NCI-H128 (cell line): ENCODE data around the gene OR2A5.
"Not testable (repeated sequence)": the region's sequence is repeated elsewhere in the genome, so short reads cannot be mapped to it uniquely, and the experiment has no call there.

Experiments
- DNase-seq: peaks from one replicate; lab custom pipeline; 2025; ENCODE audit not compliant: unreplicated experiment; lab: John Stamatoyannopoulos, UW

The OR2A5 gene

DNA sequence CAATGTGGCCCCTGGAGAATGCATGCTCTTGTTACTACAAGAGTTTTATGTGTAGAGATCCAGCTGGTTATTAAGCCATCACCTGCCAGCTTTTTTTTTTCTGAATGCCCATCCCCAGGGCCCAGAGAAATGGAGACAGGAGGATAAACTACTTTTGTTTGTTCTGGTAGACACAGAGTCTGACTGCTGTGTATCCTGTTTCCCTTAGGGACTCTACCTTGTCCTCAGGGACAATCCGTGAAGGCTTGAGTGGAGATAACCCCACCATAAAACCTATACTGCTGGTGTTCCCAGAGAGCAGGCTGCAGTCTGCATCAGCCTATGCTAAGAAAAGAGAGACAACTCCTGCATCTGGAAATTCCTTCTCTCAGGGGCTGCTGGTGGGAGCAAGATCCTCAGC, at the start of gene OR2A5:
Gene OR2A5, plus strand, starts transcription at position 301 of the 400 bp plus-strand sequence. CDS start 1,454 bp downstream, outside the sequence.
- no peak for DNase-seq

DNA sequence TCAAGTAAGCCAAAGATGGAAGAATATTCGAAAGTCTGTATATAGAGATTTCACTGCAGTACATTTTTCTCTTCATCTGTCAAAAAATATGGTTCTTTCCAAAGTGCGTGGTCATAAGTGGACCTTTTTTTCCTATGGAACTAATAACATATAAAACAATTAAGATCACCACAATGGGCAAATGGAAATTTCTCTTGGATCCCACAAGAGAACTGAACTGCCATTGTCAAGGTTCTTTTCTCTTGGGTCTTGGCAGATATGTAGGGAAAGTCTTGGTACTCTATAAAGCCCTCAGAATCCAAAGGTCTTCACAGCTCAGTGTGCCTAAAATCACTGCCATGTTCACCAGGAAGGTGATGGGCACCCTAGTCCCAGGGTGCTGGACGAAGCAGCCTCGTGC, 48.7 kb upstream of the OR2A5 start, which contains the start of gene OR6B1:
Gene OR6B1, plus strand, starts transcription at position 301 of the 400 bp plus-strand sequence. CDS start 3,677 bp downstream, outside the sequence.
- DNase-seq = no peak

DNA sequence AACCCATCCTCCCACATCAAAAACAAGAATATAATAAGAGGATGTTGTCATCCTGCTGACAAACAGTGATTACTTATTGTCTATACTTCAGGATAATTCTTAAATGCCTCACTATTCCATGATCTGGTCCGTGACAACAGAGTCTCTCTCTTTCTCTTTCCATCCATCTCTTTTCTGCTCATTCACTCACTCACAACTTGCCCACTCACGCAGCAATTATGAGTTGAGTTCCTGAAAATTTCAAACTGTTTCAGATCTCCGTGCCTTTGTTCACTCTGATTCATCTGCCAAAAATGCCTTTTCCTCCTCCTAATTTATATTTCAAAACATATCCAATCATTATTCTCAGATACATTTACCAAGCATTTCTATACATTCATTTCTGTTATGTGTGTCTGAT, 47.2 kb upstream of the OR2A5 start:
- DNase-seq = no peak

- DNase-seq = no peak
These were observed 44.0 kb upstream of the OR2A5 start for GRCh38 chr7:144004703-144005102.

- DNase-seq = no peak
These were observed 42.6 kb upstream of the OR2A5 start for GRCh38 chr7:144006029-144006691.

DNA sequence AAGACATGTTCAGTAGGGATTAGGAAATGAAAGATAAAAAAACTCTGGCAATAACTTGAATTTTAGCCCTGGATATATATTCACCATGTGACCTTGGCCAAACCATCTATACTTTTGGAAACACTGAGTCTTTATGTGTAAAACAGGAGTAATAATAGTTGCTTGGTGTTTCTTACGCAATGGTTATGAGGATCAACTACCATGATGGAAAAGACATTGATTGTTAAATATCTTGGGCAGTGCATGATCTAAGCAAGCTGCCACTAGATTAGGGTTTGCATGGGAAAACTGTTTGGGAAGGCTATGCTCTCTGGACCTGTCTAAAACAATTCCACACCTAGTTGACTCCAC, 42.1 kb upstream of the OR2A5 start:
- DNase-seq = no peak

DNA sequence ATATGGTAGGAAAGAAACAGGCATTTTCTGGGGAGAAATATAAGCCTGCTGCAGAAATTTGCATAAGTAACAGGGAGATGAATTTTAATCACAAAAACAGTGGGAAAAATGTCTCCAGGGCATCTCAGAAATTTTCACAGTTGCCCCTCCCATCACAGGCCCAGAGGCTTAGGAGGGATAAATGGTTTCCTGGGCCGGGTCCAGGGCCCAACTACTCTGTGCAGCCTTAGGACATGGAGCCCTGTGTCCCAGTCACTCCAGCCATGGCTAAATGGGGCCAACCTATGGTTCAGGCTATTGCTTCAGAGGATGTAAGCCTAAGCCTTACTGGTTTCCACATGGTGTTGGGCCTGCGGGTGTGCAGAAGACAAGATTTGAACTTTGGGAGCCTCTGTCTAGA, 39.4 kb upstream of the OR2A5 start:
- no peak for DNase-seq

DNA sequence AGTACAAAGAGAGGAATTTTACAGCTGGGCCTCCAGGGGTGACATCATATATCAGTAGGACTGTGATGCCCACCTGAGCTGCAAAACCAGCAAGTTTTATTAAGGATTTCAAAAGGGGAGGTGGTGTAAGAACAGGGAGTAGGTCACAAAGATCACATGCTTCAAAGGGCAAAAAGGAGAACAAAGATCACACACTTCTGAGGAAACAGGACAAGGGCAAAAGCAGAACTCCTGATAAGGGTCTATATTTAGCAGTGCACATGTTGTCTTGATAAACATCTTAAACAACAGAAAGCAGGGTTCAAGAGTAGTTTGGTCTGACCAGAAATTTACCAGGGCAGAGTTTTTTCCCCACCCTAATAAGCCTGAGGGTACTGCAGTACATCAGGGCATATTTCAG, 38.7 kb upstream of the OR2A5 start:
- DNase-seq = not testable (repeated sequence)

GRCh38 chr7:144010821-144011220, 37.9 kb upstream of the OR2A5 start:
- not testable (repeated sequence) for DNase-seq

DNA sequence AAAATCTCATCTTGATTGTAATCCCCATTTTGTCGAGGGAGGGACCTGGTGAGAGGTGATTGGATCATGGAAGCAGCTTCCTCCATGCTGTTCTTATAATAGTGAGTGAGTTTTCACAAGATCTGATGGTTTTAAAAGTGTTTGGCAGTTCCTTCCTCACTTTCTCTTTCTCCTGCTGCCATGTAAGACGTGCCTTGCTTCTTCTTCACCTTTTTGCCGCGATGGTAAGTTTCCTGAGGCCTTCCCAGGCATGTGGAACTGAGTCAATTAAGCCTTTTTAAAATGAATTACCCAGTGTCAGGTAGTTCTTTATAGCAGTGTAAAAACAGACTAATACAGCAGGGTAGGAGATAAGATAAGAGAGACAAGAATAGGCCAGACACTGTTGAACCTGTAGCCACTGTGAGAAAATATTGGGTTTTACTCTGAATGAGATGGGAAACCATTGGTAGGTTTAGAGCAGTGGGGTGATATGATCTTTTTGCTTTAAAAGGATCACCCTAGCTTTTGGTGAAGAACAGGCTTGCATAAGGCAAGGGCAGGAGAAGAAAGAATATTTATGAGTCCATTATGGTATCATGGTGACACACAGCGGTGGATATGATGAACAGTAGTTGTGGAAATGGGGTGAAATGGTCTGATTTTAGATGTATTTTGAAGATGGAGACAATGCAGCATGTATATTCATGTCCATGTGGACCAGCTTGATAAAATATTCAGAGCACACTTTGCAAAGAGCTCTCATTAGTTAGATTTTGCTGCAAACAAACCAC, 37.1 kb upstream of the OR2A5 start:
- no peak for DNase-seq

DNA sequence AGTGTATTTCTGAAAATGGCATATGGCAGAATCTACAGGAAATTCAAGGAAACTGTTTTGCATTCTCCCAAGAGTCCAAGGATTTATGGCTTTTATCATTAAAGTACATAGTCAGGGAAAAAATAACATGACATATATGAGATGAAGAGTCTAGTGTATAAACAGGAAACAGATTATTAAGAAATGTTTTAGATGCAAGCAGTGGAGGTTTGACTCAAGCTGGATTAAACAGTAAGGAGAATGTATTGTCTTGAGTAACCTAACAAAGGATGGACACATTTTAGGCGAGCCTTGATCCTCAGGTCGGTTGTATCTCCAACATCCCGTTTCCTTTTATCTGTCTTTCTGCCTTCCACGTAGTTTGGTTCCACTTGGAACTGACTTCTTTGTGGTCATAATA, 30.7 kb upstream of the OR2A5 start:
- DNase-seq = no peak

DNA sequence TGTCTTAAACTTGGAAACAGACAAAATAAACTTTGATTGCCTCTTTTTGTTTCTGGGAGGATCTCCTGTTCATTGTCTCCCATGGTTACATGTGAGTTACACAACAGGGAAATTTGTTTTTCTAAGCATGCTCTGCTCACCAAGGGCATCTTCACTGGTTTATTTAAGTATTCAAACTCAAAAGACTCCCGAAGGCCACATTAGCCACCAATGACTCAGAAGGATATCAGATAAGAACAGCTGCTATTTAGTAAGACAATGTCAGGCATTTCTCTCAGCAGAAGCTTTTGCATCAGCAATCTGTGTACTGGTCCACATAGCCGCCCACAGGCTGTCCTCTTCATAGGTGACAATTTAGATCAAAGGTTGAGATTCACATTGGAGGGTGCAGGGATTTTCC, 29.3 kb upstream of the OR2A5 start:
- no peak for DNase-seq

GRCh38 chr7:144020340-144020739, 28.4 kb upstream of the OR2A5 start:
- no peak for DNase-seq

DNA sequence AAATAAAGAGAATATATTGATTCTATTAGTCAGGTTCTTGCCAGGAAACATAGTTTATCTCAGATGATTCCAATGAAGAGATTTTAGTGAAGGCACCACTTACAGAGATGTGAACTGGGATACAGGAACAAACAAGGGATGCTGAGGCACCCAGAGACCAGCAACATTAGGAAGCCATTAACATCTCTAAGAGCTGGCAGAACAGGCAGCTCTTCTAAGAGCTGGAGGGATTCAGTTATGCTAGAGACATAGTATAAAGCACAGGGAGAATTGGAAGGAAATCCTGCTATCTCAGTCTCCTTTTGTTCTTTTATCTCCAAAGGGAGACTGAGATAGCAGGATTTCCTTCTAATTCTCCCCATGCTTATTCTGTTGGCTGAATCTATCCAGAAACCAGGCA, 26.6 kb upstream of the OR2A5 start:
- no peak for DNase-seq

GRCh38 chr7:144023171-144023827, 25.4 kb upstream of the OR2A5 start:
- no peak for DNase-seq

- no peak for DNase-seq
These were observed 24.5 kb upstream of the OR2A5 start for GRCh38 chr7:144024213-144024612.

DNA sequence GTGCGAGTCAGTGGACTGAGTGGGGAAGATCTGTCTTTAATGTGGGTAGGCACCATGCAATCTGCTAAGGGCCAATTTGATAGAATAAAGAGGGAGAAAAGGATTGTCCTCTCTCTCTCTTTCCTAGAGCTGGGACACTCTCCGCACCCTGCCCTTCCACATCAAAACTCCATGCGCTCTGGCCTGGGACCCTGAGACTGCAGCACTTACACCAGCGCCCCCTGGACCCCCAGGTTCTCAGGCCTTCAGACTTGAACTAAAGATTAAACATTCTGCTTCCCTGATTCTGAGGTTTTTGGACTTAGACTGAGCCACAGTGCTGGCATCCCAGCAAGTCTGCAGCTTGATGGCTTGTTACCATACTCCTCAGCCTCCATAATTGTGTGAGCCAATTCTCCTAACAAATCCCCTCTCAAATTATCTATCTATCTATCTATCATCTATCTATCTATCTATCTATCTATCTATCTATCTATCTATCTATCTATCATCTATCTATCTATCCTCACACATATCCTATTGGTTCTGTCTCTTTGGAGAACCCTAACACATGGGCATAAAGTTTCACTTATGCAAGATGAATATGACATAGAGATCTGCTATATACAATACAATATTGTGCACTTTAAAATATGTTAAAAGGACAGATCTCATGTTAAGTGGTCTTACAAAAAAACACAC, 22.4 kb upstream of the OR2A5 start:
- no peak for DNase-seq

- DNase-seq = no peak
These were observed 21.7 kb upstream of the OR2A5 start for GRCh38 chr7:144027070-144027469.

DNA sequence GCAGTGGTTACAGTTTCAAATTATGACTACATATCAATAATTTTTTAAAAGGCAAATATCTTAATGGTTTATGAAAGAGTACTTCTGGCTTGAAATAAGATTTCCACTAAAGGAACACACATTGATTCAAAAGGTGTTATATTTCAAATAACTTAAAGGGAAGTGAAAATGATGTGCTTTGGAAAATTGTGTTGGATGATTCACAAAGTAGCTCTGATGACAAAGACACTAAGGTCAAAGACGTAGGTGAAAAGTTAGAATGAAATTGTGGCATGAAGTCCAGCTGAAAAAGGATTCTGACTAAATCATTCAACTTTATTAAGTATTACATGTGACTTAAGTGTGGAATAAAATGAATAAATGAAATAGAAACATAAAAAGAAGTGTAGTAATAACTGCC, 20.8 kb upstream of the OR2A5 start:
- DNase-seq = no peak

- no peak for DNase-seq
These were observed 20.2 kb upstream of the OR2A5 start for GRCh38 chr7:144028547-144028946.

GRCh38 chr7:144032516-144032915, 16.2 kb upstream of the OR2A5 start:
- no peak for DNase-seq
